ENCODE data around the gene UQCRH. TPM values are rescaled to one million over a fixed set of nuclear protein-coding genes. Genes with fewer than 3 reads are reported as not detected.
A peak's percentile ranks its signal among the peaks of the same experiment; 100 is the strongest.
"Not testable (repeated sequence)": the region's sequence is repeated elsewhere in the genome, so short reads cannot be mapped to it uniquely, and the experiment has no call there.

Gene UQCRH
- total RNA-seq, 1 donor from 2014 or later, result 326 TPM

DNA sequence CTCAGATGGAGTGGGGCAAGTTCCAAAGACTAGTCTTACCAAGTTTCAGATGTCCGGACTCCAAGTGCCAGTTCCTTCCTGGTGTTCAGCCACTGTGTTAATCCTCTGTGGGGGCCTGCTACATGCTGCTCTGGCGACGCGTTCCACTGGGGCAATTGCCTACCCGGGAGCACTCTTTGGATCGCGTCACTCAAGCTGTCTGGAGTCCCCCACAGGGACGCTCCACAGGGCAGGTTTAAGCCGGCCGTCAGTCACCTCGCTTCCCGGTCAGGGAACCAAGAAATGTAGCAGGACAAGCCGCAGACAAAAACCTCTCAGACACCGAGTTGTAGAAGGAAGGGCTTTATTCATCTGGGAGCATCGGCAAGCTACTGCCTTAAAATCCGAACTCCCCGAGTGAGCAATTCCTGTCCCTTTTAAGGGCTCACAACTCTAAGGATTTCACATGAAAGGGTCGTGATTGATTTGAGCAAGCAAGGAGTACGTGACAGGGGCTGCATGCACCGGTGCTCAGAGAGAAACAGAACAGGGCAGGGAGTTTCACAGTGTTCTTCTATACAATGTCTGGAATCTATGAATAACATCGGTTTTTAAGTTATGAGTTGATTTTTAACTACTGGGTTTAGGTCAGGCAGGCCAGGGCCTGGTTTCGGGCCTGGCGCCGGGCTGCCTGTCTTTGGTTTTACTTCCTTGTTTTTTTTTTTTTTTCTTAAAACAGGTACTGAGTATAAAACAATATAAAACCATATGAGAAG, 28.5 kb downstream of the UQCRH start:
- not testable (repeated sequence) for DNase-seq (ENCODE audit: low spot score in 2 of 2); FAIRE-seq

DNA sequence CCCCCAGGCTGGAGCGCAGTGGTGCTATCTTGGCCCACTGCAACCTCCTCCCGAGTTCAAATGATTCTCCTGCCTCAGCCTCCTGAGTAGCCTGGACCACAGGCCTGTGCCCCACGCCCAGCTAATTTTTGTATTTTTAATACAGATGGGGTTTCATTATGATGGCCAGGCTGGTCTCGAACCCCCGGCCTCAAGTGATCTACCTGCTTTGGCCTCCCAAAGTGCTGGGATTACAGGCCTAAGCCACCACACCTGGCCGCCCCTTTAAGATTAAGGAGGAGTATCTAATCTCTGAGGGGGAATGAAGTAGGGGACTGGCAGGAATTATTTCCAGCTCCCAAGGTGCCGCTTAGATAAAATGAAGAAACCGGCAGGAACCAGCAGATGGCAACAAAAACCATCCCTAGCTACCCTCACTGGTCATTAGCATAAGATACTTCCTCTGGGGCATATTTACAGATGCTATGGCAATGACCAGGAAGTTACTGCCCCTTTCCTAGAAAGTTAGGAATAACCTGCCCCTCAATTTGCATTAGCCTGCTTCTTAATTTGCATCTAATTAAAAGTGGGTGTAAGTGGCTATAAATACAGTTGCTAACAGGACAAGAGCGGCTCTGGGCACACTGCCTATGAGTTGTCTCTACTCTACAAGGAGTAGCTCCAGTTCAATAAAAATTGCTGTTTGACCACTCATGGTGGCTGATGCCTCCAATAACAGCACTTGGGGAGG, 30.0 kb downstream of the UQCRH start:
- FAIRE-seq (no peak), DNase-seq (ENCODE audit: low spot score in 2 of 2) (peak in 1 of 2 donors; percentile 25)

DNA sequence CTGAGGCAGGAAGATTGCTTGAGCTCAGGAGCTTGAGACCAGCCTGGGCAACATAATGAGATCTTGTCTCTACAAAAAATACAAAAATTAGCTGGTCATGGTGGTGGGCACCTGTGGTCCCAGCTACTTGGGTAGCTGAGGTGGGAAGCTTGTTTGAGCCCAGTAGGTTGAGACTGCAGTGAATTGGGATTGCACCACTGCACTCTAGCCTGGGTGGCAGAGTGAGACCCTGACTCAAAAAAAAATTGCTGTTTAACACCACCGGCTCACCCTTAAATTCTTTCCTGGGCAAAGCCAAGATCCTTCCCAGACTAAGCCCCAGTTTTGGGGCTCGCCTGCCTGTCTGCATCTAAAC, 30.5 kb downstream of the UQCRH start:
- DNase-seq (ENCODE audit: low spot score in 2 of 2), result no peak
- no peak for FAIRE-seq

DNA sequence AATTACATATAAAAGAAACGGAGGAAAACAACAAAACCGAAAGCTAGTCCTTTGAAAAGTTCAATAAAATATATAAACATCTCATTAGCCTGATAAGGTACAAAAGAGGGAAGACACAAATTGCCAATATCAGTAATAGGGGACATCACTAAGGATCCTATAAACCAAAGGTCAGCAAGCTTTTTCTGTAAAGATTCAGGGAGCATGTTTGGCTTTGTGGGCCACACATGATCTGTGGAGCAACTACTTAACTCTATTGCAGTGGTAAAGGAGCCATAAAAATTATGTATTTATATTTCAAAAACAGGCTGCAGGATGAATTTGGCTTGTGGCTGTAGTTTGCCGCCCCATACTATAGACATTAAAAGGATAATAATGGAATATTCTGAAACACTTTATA, 31.6 kb downstream of the UQCRH start:
- DNase-seq (ENCODE audit: low spot score in 2 of 2), result no peak
- no peak for FAIRE-seq

DNA sequence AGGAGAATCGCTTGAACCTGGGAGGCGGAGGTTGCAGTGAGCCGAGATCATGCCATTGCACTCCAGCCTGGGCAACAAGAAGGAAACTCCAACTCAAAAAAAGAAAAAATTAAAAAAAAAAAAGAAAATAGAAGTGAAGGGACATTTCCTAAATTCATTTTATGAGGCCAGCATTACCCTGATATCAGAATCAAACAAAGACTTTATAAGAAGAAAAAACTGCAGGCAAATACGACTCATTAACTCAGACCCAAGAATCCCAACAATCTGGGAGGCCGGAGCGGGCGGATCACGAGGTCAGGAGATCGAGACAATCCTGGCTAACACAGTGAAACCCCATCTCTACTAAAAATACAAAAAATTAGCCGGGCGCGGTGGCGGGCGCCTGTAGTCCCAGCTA, 33.9 kb downstream of the UQCRH start:
- DNase-seq (ENCODE audit: low spot score in 2 of 2); FAIRE-seq: not testable (repeated sequence)

DNA sequence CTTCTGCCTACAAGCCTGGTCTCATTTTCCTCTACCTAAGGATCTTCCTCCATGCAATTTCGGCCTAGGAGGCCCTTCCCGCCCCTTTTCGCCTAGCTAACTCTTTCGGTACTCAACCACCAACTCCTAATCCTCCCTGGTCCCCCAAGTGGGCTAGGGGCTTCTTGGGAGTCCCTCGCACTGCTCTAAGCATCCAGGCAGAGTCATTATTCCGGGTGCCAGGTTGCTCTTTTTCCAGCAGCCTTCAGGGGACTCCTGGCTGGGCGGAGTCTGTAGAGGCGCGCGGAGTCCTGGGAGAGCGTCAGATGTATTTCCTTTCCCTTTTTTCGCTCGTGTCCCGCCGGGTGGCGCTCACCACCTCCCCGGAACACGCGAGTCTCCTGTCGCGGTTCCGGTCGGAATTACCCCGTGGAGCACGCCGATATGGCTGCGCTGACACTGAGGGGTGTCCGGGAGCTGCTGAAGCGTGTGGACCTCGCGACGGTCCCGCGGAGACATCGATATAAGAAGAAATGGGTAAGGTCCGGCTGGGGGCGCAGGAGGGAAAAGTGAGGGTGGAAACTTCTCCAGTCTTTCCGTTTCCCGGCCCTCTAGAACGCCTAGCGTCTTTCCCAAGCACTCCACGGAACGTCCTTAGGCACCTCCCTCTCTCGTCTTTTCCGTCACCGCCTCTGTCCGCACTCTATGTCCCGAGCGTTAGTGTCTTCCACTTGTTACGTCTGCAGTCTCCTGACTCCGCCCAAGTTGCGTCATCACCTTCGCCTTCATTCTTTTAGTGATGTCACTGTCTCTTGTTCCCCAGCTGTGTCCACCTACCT, 37.1 kb downstream of the UQCRH start, which contains the start of gene NSUN4:
Gene NSUN4 (plus strand): TSS at position 404 of the 818 bp plus-strand sequence. CDS start 20 bp downstream, at position 424.
- no peak for FAIRE-seq

DNA sequence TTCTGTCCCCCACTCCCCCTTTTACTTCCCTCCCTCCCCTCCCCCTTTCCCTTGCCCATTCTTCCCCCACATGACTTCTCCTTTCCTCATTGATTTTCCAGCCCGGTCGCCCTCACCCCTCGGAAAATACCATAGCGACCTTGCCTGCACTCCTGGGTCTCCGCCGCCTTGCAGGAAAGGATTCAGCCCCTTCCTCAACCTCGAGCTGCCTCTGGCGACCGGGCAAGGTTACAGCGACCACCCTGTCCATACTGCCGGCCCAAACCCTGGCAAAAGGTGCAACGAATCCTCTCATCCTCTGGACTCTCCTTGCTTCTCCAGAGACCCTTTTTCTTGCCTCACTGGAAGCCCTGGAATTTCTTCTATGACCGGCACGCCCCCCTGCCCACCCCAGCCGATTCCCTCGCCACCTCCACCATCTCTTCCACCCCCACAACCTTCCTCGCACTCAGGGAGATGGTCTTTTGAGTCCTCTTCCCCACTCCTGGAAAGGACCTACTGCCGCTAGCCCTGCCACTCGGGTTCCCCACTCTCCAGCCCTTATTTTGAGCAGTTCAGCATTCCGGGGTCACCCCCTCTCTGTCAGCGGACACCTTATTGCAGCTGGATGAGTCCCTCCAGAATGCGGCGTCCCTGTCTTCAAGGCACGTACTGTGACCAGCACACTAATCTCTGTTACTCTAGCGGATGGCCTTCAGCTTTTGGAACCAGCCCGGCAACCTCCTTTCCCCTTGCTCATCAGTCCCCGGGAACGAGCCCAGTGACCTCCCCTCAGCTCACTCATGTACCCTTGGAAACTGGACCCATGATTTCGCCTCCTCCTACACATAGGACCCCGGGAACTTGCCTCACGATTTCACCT, 38.0 kb downstream of the UQCRH start:
- DNase-seq (ENCODE audit: low spot score in 2 of 2) (no peak), FAIRE-seq (no peak)

More for the DNA sequence above, 37.1 kb downstream of the UQCRH start, which contains the start of gene NSUN4:
- peak; percentile 64 to 88 for DNase-seq (ENCODE audit: low spot score in 2 of 2)

DNA sequence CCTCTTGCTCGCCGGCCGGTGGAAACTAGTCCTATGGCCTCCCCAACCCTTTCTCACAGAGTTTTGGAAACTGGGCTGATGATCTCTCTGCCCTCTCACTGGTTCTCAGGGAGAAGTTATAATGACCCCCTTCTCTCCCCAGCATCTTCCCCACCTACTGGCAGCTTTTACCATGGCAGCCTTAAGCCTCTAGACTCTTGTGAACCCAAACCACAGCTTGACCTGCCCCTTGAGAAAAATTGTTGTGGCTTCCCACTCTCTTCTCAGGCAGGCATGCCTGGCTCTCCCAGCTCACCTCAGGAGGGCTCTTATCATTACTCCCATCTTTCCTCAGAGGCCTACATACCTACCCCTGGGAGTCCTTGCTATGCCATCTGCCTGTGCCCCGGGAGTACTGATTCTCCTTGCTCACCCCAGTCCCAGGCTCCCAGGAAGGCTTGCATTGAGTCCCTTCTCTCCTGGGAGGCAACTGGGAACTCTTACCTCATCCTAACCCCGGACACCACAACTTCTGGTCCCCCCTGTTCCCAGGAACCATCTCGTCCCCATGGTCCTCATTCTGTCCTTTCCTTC, 38.7 kb downstream of the UQCRH start:
- DNase-seq (ENCODE audit: low spot score in 2 of 2), result no peak
- FAIRE-seq, result no peak

DNA sequence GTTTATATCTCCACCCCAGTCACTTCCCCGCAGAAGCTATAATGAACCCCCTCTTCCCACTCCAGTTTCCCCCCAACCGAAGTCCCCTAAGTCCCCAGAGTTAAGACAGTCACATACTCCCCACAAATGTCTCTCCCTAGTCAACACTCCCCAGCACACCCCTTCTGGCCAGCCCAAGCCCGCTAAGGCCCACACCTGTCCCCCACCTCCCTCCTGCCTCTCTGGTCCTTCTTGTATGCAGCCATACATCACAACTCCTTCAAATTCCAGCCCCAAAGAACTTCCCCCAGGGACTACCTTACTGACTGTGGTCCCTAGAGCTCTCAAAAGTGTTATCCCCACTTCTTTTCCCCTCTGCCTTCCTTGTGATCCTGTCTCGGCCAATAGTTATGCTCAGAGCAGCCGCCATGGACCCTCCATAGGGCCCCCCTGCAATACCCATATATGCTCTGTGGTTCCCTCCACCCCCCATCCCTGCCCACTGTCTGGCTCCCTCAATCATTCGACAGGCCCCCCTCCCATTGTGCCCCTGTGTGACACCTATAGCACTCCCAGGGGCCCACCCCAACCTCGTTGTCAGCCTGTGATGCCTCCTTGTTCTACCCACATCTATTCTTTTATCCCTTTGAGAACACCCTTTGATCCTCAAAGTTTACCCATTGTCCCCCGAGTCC, 39.3 kb downstream of the UQCRH start:
- FAIRE-seq (no peak), DNase-seq (ENCODE audit: low spot score in 2 of 2) (no peak)

DNA sequence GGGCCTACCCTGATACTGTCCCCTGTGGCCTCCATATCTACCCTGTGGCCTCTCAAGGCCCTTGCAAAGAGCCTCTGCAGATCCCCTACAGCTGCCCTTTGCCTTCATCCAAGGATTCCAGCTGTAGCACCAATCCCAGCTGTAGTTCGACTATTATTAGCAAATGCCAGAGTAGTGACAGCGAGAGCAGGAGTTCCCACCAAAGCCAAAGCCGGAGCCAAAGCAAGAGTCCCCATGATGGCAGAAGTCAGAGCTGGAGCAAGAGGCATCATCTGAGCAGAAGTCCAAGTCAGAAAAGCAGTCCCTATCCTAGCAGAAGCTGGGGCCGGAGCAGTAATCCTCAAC, 39.8 kb downstream of the UQCRH start:
- no peak for DNase-seq (ENCODE audit: low spot score in 2 of 2)

DNA sequence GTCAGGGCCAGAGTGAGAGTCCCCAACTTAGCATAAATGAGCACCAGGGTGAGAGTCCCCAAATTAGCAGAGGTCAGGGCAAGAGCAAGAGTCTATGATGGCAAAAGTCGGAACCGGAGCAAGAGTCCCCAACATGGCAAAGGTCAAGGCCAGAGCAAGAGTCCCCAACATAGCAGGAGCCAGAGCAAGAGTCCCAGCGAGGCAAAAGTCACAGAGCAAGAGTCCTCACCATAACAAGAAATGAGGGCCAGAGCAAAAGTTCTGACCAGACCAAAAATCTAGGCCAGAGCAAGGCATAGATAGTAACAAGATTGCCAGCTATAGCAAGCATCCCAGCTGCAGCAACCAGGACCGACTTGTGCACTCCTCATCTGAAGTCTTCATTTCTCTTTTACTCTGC, 40.2 kb downstream of the UQCRH start:
- FAIRE-seq, result no peak
- no peak for DNase-seq (ENCODE audit: low spot score in 2 of 2)

More for the DNA sequence above, 39.8 kb downstream of the UQCRH start:
- no peak for FAIRE-seq

DNA sequence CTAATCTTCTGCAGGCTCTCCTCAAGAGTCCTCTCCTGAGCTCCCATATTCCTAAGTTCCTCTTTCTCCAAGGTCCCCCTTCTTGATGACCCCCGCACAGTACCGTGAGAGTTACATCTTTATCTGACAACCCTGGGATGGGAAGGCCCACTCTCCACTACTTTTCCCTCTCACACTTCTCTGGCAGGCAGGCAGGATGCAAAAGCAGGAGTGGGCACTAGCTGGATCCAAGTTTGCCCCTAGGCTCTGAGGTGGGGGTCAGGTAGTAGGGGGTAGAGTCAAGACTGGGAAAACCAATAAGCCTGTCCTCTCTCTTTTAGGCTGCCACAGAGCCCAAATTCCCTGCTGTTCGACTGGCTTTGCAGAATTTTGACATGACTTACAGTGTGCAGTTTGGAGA, 41.0 kb downstream of the UQCRH start:
- DNase-seq (ENCODE audit: low spot score in 2 of 2) (no peak), FAIRE-seq (no peak)

DNA sequence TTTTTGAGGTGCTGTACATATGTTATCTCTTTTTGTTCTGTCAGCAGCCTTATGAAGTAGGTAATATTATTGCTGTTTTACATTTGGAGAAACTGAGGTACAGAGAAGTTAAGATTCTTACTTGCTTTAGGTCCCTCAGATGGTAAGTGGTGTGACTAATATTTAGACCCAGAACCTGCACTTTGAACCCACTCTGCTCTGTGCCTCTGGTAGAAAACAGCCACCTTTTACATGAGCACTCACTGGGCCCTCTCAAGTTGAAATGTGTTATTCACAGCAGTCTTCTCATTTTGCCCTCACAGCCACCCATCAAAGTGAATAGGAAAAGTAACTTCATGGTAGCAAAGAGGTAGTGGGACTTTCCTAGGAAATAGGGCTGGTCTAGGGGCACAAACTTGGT, 41.8 kb downstream of the UQCRH start:
- no peak for FAIRE-seq
- no peak for DNase-seq (ENCODE audit: low spot score in 2 of 2)

DNA sequence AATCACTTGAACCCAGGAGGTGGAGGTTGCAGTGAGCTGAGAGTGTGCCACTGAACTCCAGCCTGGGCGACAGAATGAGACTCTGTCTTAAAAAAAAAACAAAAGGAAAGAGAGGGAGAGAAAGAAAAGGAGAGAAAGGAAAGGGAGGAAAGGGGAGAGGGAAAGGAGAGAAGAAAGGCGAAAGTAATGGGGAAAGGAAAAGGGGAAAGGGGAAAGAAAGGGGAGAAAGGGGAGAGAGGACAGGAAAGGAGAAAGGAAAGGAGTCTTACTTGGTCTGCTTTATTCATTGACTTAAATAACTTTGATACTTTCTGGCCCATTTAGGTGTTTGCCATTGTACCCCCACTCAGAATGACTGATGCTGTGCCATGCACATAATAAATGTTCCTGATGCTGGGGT, 48.9 kb downstream of the UQCRH start:
- FAIRE-seq, result no peak

DNA sequence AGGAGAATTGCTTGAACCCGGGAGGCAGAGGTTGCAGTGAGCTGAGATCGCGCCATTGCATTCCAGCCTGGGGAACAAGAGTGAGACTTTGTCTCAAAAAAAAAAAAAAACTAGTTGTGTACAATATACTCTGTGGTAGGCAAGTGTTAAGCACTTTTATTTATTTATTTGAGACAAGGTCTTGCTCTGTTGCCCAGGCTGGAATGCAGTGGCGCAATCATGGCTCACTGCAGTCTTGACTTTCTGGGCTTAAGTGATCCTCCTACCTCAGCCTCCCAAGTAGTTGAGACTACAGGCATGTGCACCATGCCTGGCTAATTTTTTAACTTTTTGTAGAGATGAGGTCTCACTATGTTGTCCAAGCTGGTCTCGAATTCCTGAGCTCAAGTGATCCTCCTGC, 52.4 kb downstream of the UQCRH start:
- not testable (repeated sequence) for FAIRE-seq; DNase-seq (ENCODE audit: low spot score in 2 of 2)

More for the DNA sequence above, 48.9 kb downstream of the UQCRH start:
- DNase-seq (ENCODE audit: low spot score in 2 of 2), result no peak

DNA sequence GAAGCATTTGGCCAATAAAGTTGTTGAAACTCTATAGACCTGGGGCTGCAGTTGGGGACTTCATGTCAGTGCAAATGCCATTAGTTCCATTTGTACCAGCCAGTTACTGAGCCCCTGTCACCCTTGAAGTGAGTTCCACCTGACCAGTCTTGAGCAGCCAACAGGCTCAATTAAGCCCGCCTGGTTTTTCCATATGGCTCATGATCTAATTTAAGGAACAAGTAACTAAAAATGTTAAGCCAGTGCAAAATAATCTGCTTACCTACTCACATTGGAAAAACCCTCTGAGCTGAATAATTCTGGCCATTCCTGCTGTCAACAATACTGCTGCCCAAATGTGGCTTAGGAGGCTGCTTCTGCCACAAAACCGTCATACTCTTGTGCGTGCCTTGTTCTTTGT, 58.7 kb downstream of the UQCRH start:
- FAIRE-seq, result no peak
- DNase-seq (ENCODE audit: low spot score in 2 of 2), result no peak

DNA sequence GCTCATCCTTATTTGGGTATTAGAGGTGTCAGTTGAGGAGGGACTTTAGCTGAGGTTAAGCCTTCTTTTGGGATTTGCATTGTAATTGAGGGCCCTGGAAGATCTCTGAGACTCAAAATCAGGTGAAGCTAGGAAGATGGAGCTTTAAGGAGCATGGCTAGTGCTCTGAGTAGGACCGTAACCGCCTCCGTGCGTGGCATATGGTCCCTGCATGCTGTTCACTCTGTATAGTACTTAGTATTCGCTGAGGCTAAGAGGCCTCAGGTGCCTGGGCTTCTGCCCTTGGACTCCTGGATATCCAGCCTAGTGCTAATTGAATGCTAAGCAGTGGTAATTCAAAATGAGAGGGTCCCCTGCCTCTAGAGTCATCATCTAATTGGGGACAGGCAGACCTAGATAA, 59.6 kb downstream of the UQCRH start:
- FAIRE-seq, result no peak
- no peak for DNase-seq (ENCODE audit: low spot score in 2 of 2)

DNA sequence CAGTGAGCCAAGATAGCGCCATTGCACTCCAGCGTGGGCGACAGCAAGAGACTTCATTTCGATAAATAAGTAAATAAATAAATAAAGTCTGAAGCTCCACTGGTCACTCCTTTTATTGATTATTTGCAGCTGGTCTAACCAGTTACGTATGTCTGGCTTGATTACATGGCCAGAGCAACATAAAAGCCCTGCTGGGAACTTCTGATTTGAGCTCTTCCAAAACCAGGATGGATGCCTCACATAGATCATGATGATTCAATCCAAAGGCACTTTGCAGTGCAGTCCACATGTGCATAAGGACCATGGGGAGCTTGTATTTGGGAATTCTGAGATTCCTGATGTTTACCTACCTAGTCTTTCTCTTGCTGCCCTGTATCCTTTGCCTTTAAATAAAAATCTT, 61.1 kb downstream of the UQCRH start:
- FAIRE-seq, result no peak
- DNase-seq (ENCODE audit: low spot score in 2 of 2), result no peak

DNA sequence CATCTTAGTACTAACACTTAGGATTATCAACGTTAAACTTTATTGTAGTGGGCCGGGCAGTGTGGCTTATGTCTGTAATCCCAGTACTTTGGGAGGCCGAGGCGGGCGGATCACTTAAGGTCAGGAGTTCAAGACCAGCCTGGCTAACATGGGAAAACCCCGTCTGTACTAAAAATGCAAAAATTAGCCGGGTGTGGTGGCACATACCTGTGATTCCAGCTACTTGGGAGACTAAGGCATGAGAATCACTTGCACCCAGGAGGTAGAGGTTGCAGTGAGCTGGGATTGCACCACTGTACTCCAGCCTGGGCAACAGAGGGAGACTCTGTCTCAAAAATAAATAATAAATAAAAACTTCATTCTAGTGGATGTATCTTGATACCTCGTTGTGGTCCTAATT, 62.3 kb downstream of the UQCRH start:
- DNase-seq (ENCODE audit: low spot score in 2 of 2); FAIRE-seq: not testable (repeated sequence)

Measured in frontal cortex (tissue), 4 donors.